Ecto neural progenitor cell (in vitro differentiated cells): ENCODE results near the gene UBE3C.

Experiments used
- DNase-seq: peaks from one replicate; pipeline ENCODE4 v3.0.0-alpha.2; 2018; ENCODE audit warnings: low spot score

UBE3C gene

DNA sequence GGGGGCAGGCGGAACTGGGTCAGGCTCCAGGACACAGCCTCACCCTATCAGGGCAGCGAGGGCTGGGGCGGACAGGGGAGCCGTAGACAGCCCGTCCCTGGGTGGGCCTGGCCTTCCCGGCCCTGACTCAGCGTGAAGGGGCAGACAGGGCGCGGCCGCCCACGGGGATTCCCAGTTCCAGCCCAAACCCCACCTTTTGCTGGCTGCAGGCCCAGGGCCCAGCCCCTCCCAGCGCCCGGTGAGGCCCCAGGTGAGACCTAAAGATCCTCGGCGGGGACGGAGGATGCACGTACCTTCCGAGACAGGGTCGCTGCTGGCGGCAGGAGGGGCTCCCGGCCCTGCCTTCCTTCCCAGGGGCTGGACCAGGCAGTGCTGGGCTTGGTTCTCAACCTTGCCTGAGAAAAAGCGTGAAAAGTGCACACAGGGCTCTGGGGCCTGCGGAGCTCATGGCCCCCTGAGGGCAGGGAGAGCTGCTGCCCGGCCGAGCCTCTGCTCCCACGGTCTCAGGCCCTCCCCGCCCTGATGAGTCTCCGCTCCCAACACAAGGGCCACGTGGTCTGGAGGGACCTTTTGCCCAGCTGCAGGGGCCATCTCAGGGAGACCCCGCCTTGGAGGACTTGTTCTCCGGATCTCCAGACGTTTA, 154.2 kb downstream of the UBE3C start:
- no peak for DNase-seq

DNA sequence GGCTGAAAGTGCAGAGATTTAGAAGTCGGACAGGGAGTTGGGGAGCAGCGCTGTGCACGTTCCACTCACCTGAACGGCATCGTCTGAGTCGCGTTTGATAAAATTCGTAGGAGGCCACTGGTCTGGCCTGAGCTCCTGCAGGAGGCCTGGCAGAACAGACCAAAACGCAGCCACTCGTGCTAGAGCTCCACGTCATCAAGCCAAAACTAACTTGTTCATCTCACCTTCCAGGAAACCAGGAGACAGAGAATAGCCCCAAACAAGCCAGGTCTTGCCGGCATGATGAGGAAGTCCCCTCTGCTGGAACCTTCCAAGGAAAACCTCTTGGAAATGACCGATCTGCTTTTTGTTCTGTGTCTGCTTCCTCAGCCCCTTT, 154.7 kb downstream of the UBE3C start:
- DNase-seq: no peak

DNA sequence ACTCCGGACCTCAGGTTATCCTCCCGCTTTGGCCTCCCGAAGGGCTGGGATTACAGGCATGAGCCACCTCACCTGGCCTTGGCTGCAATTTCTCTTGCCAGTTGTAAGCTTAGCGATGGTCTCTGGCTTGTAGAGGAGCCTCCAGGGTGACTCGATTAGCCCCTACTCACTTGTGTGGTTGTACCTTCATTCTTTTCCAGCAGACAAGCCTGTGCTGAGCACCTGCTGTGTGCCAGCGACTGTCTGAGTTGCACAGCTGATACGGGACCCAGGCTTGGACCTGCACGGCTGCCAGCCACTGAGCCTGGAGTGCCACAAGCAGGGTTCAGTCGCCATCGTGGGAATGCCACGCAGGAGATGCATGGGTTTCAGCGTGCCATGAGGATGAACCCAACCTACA, 156.0 kb downstream of the UBE3C start:
- no peak for DNase-seq

DNA sequence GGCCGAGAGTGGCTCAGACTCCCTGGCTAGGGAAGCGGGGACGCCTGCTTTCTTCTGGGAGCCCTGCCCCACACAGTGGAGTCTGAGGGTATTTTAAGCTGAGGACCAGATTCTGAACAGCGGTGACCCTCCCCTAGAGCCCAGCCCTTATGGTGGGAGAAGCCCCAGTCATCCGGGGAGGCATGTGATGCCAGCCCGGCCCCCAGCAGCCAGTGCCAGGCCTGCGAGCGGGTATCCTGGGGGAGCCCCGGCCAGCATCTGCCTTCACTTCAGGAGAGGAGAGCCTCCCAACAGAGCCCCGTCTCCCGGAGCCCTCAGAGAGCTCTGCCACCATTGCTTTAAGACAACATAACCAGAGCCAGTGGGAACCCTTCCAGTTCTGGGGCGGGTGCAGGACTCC, 156.6 kb downstream of the UBE3C start:
- DNase-seq: no peak

DNA sequence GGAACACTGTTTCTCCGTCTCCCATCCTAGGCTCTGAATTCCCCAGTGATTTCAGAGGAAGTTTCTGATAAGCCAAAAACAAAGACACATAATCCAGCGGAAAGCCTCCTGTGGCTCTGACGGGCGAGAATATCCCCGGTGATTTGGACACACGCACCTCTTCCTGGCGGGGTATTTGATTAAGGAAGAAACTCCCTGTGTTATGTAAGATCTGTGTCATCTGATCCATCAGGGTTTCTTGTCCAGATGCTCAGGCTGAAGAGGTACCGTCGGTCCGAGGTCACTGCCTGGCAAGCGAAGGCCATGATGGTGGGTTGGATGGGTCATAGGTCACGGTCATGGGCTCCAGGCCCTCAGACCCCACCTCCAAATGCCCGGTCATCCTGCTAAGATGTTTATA, 158.5 kb downstream of the UBE3C start:
- no peak for DNase-seq

DNA sequence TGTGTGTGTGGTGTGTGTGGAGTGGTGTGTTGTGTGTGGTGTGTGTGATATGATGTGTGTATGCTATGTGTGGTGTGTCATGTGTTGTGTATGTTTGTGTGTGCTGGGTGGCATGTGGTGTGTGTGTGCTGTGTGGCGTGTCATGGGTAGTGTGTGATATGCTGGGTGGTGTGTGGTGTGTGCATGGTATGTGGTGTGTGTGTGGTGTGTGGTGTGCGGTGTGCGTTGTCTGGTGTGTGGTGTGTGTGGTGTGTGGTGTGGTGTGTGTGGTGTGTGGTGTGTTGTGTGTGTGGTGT, 160.5 kb downstream of the UBE3C start:
- DNase-seq: no peak

DNA sequence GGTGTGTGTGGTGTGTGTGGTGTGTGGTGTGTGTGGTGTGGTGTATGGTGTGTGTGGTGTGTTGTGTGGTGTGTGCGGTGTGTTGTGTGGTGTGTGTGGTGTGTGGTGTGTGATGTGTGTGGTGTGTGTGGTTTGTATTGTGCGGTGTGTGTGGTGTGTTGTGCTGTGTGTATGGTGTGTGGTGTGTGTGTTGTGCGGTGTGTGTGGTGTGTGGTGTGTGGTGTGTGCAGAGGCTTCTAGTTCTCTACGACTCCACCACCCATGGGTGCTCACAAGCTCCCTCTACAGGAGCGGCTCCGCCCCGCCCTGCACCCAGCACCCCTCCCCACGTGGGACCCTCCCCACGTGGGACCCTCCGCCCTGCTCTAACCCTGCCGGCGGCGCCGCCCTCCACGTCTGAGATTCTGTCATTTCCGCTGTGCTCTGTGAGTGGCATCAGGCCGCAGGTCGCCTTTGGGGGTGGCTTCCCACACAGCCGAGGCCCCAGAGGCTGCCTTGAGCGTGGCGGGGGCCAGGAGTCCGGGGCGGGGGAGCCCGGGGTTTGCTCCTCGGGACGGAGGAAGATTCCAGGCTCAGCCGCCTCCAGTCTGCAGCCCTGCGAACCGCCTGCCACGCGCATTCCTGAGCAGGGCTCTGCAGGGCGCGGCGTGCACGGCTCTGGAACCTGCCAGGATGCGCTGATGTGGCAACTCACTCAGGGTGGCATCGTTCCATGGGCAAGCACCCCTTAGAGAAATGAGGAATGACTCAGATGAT, 161.1 kb downstream of the UBE3C start:
- no peak for DNase-seq

DNA sequence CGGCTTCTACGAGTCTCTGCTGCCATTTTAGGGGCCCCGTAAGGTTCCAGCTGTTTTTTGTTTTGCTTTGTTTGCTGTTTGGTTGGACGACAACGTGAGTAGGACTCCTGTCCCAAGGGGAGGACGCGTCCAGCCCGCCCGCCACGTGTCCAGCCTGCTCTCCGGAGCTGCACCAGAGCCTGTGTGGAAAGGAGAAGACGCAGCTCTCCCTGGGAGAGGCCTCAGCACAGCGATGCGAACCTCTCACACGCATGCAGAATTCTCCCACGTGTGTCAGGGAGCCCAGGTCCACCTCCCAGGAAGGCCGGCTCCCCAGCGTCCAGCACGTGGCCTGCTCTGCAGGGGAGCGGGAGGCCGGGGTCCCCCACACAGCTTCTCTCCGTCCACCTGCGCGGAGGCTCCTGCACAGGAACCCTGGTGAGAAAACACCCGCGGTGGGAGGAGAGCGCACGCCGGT, 161.7 kb downstream of the UBE3C start:
- no peak for DNase-seq

DNA sequence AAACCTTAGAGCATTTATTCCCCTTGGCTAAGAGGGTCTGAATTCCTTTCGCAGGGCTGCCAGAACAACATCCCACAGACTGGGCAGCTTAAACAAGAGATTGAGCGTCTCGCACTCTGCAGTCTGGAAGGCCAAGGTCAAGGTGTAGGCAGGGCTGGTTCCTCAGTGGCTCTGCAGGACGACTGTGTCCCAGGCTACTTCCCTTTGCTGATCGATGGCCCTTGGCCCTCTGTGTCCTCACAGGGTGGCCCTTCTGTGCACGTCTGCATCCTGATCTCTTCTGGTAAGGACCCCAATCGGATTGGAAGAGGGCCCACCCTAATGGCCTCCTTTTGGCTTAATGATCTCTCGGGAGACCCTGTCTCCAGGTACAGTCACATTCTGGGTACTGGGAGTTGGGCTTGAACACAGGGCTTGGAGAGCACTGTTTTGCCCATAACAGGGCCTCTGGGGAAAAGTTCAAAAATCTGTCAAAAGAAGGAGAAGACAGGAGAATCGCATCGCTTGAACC, 162.9 kb downstream of the UBE3C start:
- DNase-seq: no peak

DNA sequence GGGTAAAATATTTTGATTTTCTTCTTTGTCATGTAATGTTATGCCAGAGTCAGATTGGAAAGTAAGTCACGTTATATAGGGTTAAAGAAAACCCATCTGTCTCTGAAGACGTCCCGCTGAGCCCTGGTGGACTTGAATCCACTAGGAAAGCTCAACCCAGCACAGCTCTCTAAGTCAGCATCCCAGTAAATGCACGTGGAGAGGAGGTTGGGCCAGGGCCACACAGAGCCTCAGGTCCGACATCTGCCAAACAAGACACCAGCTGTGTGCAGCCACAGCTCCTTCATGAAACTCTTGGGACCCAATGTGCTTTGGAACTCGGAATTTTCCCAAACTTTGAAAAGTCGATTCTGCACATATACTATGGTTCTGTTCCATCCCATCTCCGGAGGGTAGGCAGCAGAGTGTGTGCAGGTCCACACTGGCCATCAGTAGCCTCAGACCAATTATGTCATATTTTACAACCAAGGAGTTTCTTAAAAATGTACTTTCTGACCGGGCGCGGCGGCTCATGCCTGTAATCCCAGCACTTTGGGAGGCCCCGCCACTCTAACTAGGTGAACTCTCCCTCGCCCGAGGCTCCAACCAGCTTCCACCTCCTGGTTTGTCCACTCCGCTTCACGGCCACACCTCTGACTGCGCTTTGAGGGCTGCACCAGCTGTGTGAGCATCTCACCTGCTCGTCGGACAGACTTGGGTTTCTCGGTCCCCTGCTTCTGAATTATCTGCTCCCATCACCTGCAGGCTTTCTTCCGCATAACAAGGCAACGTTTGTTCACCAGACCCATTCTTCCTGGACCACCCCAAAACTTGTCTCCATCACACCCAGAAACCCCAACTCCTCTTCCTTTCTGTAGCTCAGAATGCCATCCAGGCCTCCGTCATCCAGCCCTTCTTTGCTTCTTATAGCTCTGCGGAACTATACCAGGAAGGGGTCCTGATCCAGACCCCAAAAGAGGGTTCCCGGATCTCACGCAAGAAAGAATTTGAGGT, 168.4 kb downstream of the UBE3C start:
- no peak for DNase-seq

DNA sequence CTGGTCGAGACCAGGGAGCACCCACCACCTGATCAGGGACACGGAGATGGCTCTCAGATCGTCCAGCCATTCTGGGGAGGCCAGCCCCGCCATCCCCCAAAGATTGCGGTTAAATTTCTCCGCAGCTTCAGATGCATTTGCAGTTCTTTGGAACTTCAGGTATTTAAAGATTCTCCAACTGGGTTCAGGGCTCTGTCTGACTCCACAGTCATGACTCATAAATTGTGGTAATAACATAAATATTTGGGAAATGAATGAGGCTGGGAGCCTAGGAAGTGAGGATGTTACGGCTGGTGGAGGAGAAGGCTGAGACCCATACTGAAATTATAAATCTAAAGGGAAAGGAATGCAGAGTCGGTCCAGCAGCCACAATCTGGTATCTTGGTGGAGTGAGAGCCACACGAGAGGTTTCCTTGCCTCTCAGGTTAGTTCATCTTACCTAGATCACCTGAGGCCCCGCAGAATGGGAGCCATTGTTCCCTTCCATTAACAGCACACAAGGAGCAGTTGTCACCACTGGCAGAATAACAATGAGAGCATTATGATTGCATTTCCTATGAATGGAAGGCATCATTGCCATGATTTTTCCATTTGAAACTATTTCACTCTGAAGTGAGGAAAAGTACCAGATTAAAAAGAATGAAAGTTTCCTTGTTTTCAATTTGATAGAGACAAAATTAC, 171.4 kb downstream of the UBE3C start:
- DNase-seq: no peak

DNA sequence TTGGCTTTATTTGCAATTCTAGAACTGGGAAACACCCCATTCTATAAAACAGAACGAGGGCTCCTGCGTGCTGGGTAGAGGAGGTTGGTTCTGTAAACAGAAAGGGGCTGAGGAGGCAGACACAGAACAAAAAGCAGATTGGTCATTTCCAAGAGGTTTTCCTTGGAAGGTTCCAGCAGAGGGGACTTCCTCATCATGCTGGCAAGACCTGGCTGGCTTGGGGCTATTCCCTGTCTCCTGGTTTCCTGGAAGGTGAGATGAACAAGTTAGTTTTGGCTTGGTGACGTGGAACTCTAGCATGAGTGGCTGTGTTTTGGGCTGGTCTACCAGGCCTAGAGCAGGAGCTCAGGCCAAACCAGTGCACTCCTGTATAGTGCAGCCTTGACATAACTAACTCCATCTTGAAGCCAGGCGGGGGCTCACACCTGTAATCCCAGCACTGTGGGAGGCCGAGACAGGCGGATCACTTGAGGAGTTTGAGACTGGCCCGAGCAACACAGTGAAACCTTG, 172.0 kb downstream of the UBE3C start:
- DNase-seq: no peak

DNA sequence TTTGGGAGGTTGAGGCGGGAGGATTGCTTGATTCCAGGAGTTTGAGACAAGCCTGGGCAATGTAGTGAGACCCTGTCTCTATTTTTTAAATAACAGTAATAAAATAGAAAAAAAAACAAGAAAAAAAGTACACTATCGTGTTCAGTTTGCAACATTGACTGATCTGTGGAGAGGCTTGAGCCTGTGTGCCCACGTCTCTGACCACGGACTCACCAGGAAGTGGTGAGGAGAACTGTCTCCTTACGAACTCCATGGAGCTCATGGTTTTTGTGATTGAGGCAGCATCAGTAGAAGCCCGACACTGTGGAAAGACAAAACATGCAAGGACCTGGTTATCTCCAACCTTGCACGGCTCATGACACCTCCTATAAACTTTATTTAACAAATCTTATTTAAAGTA, 174.2 kb downstream of the UBE3C start:
- DNase-seq: no peak

DNA sequence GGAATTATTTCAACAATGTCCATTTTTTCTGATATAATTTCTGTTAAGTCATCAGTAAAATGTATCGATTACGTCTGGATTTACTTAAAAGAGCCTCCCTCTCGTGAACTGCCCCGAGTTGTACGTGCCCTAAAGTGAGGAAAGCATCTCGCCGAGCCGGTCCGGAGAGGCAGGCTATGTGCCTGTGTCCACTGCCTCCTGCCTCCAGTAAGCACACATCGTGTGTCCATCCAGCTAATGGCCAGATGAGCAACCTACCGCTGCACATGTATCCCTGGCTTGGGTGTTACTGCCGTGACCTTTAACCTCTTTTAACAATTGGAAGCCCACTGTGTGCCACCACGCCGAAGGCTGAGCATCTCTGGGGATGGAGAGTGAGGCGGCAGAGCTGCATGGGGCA, 174.9 kb downstream of the UBE3C start:
- DNase-seq: no peak

DNA sequence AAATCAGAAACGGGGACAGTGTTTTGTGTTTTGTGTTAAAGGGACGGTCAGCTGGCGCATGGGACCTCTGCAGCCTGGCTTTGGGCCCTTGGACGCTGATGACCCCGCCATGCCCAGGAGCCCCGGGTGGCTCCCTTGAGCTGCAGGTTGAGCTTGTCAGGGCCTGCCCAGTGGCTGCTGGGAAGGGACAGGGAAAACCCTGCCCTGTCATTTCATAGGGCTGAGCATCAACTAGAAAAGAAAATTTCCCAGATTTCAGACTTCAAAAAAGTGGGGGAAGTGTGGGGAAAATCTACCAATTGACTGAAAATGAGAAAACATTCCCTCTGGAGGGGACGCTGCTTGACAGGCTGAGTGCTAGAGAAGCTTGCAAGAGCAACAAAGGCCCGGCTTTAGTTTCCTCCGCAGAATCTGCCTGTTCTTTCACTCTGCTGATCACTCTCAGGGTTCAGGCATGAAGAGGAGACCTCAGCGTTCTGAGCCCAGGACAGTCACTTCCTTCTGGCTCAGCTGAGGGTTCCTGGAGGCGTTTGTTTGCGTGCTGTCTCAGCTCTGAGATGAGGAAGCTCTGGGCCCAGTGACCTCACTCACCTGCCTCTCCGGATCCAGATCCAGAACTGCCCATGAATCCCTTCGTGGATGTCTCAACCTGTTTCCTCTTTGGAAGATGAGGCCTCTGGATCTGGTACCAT, 179.4 kb downstream of the UBE3C start:
- no peak for DNase-seq
